Erythroblast (primary cell): ENCODE results near the gene SPATA6L.

Experiments used
- GATA1 ChIP-seq: IDR thresholded peaks from 2 replicates; pipeline ENCODE4 v1.6.1; 2011; ENCODE audit warnings: low read depth, mild to moderate bottlenecking, control low read depth, low read length, moderate library complexity
- POLR2A ChIP-seq: IDR thresholded peaks from 2 replicates; pipeline ENCODE4 v1.6.1; 2011; ENCODE audit warnings: mild to moderate bottlenecking, low read length

GRCh38 chr9:4706971-4707622 is 40.8 kb upstream of the SPATA6L start:
- TF ChIP-seq POLR2A, result no peak
- no peak for TF ChIP-seq GATA1
